PFSK-1 (cell line): Measurements from ENCODE around the gene FLNA.

ENCODE experiments used
- POLR2AphosphoS5 ChIP-seq: IDR thresholded peaks from 2 replicates; pipeline ENCODE4 v1.6.1; 2012; ENCODE audit warnings: low read depth, mild to moderate bottlenecking, control low read depth, low read length, moderate library complexity
- REST ChIP-seq, 2 experiments: IDR thresholded peaks; 2 replicates each; pipeline versions ENCODE4 v1.6.1 to v1.8.0; 2011 to 2012; ENCODE audit warnings: low read depth in 2 of 2, low read length in 2 of 2, control low read depth in 1 of 2, inconsistent platforms in 1 of 2, mild to moderate bottlenecking in 1 of 2, moderate library complexity in 1 of 2; ENCODE audit not compliant: insufficient read depth in 1 of 2
- SIN3A ChIP-seq: IDR thresholded peaks from 2 replicates; pipeline ENCODE4 v1.6.1; 2012; ENCODE audit warnings: mild to moderate bottlenecking, low read length, moderate library complexity, borderline replicate concordance; ENCODE audit not compliant: insufficient read depth
- TAF1 ChIP-seq: IDR thresholded peaks from 2 replicates; pipeline ENCODE4 v1.6.1; 2012; ENCODE audit warnings: low read length, control low read depth, borderline replicate concordance; ENCODE audit not compliant: insufficient read depth

GRCh38 chrX:154363706-154364439 is 10.6 kb downstream of the FLNA start:
- no peak for TF ChIP-seq TAF1
- TF ChIP-seq SIN3A: no peak
- TF ChIP-seq REST (IDR thresholded peaks at IDR 0.05; ENCODE audit: insufficient read depth in 1 of 2, low read depth in 2 of 2, low read length in 2 of 2): no peak
- no peak for TF ChIP-seq POLR2AphosphoS5
